Stomach (tissue), 4 donors: ENCODE data around the gene CPZ.
"Not testable (repeated sequence)": the region's sequence is repeated elsewhere in the genome, so short reads cannot be mapped to it uniquely, and the experiment has no call there.

ENCODE experiments used
- CTCF ChIP-seq, 7 experiments: fragments of 450-650 bp in 4 of 7; fragments of 200-600 bp in 3 of 7; sonication (generic) in 3 of 7; IDR thresholded peaks; one replicate each; pipeline ENCODE4 v1.5.1; 2016 to 2019; ENCODE audit warnings: antibody characterized with exemption in 7 of 7, control low read depth in 2 of 7, mild to moderate bottlenecking in 1 of 7
- POLR2A ChIP-seq, 4 donors: fragments of 450-650 bp; IDR thresholded peaks; one replicate each; pipeline ENCODE4 v1.6.1; 2016; ENCODE audit warnings: antibody characterized with exemption in 4 of 4, control low read depth in 2 of 4, mild to moderate bottlenecking in 1 of 4, moderate library complexity in 1 of 4

DNA sequence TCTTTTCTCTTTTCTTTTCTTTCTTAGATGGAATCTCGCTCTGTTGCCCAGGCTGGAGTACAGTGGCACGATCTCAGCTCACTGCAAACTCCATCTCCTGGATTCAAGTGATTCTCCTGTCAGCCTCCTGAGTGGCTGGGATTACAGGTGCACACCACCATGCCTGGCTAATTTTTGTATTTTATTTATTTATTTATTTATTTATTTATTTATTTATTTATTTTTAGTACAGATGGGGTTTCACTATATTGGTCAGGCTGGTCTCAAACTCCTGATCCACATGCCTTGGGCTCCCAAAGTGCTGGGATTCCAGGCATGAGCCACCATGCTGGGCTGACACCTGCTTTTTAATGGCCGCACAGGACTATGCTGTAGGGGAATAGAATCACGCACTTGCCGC, 16.0 kb upstream of the CPZ start:
- not testable (repeated sequence) for TF ChIP-seq POLR2A, CTCF (IDR thresholded peaks at IDR 0.05)
